ENCODE measurements around the gene AXIN2.

Gene AXIN2

GRCh38 chr17:65583921-65584603, 22.6 kb upstream of the AXIN2 start:
- no peaks in the 10 kb centered on the region for H3K4me1 ChIP-seq (ENCODE audit: insufficient read depth, low read length, poor library complexity, severe bottlenecking)
- H3K4me3 ChIP-seq (ENCODE audit: low read length, poor library complexity, severe bottlenecking), result no peak overlapping the region
- no peak overlapping the region for H2AFZ ChIP-seq (ENCODE audit: low read length)
- no peak overlapping the region for H3K4me2 ChIP-seq (ENCODE audit: low read depth, low read length, poor library complexity, severe bottlenecking)
- H3K79me2 ChIP-seq (ENCODE audit: insufficient read depth, low read length), result no peaks in the 10 kb centered on the region
- no peaks in the 10 kb centered on the region for H3F3A ChIP-seq (ENCODE audit: low read depth)
- H4K20me1 ChIP-seq (ENCODE audit: insufficient read depth, low read length, poor library complexity, severe bottlenecking), result no peaks in the 10 kb centered on the region
- no peaks in the 10 kb centered on the region for H3K36me3 ChIP-seq (ENCODE audit: insufficient read depth, low read length)
- TF ChIP-seq EZH2phosphoT487 (IDR thresholded peaks at IDR 0.05; ENCODE audit: borderline replicate concordance), result no peak
- TF ChIP-seq CTCF (conservative IDR thresholded peaks at IDR 0.05; ENCODE audit: low read length), result no peak
- no peaks in the 10 kb centered on the region for H3K9me2 ChIP-seq (replicated peaks; ENCODE audit: low read depth, low read length)
- H3K9ac ChIP-seq (ENCODE audit: low read depth, low read length, poor library complexity, severe bottlenecking), result no peak overlapping the region
- no peaks in the 10 kb centered on the region for H3K9me3 ChIP-seq (ENCODE audit: insufficient read depth, low read depth, low read length)
- no peaks in the 10 kb centered on the region for H3K27me3 ChIP-seq (ENCODE audit: insufficient read depth, low read length, poor library complexity, severe bottlenecking)

GRCh38 chr17:65576939-65577338, 15.5 kb upstream of the AXIN2 start:
- no peaks in the 10 kb centered on the region for H3K4me1 ChIP-seq (ENCODE audit: insufficient read depth, low read length, poor library complexity, severe bottlenecking)
- no peaks in the 10 kb centered on the region for H4K20me1 ChIP-seq (ENCODE audit: insufficient read depth, low read length, poor library complexity, severe bottlenecking)
- H3K9me3 ChIP-seq (ENCODE audit: insufficient read depth, low read depth, low read length), result no peaks in the 10 kb centered on the region
- H3K4me3 ChIP-seq (ENCODE audit: low read length, poor library complexity, severe bottlenecking), result no peak overlapping the region
- no peaks in the 10 kb centered on the region for H3F3A ChIP-seq (ENCODE audit: low read depth)
- H2AFZ ChIP-seq (ENCODE audit: low read length), result no peak overlapping the region
- TF ChIP-seq EZH2phosphoT487 (IDR thresholded peaks at IDR 0.05; ENCODE audit: borderline replicate concordance) (no peak), CTCF (conservative IDR thresholded peaks at IDR 0.05; ENCODE audit: low read length) (no peak)
- no peaks in the 10 kb centered on the region for H3K79me2 ChIP-seq (ENCODE audit: insufficient read depth, low read length)
- H3K36me3 ChIP-seq (ENCODE audit: insufficient read depth, low read length), result no peaks in the 10 kb centered on the region
- no peak overlapping the region for H3K4me2 ChIP-seq (ENCODE audit: low read depth, low read length, poor library complexity, severe bottlenecking)
- no peaks in the 10 kb centered on the region for H3K27me3 ChIP-seq (ENCODE audit: insufficient read depth, low read length, poor library complexity, severe bottlenecking)
- H3K9ac ChIP-seq (ENCODE audit: low read depth, low read length, poor library complexity, severe bottlenecking), result no peak overlapping the region
- H3K9me2 ChIP-seq (replicated peaks; ENCODE audit: low read depth, low read length), result no peaks in the 10 kb centered on the region

GRCh38 chr17:65573282-65573602, 11.8 kb upstream of the AXIN2 start:
- Histone ChIP-seq H3K4me3 (ENCODE audit: low read length, poor library complexity, severe bottlenecking) (no peak overlapping the region), H3K9ac (ENCODE audit: low read depth, low read length, poor library complexity, severe bottlenecking) (no peak overlapping the region), H2AFZ (ENCODE audit: low read length) (no peak overlapping the region), H3F3A (ENCODE audit: low read depth) (no peaks in the 10 kb centered on the region), H4K20me1 (ENCODE audit: insufficient read depth, low read length, poor library complexity, severe bottlenecking) (no peaks in the 10 kb centered on the region), H3K9me3 (ENCODE audit: insufficient read depth, low read depth, low read length) (no peaks in the 10 kb centered on the region), H3K4me1 (ENCODE audit: insufficient read depth, low read length, poor library complexity, severe bottlenecking) (no peaks in the 10 kb centered on the region), H3K36me3 (ENCODE audit: insufficient read depth, low read length) (no peaks in the 10 kb centered on the region), H3K27me3 (ENCODE audit: insufficient read depth, low read length, poor library complexity, severe bottlenecking) (no peaks in the 10 kb centered on the region), H3K4me2 (ENCODE audit: low read depth, low read length, poor library complexity, severe bottlenecking) (no peak overlapping the region), H3K9me2 (replicated peaks; ENCODE audit: low read depth, low read length) (no peaks in the 10 kb centered on the region), H3K79me2 (ENCODE audit: insufficient read depth, low read length) (no peaks in the 10 kb centered on the region)
- TF ChIP-seq EZH2phosphoT487 (IDR thresholded peaks at IDR 0.05; ENCODE audit: borderline replicate concordance) (no peak), CTCF (conservative IDR thresholded peaks at IDR 0.05; ENCODE audit: low read length) (no peak)
